ENCODE data around the gene COL10A1.

The COL10A1 gene

GRCh38 chr6:116105247-116105646 lies 20.7 kb downstream of the COL10A1 start (continued):
- TF ChIP-seq KLF1 (tag by site-specific recombination; IDR thresholded peaks at IDR 0.05) (no peak), ZNF830 (tag by site-specific recombination; IDR thresholded peaks at IDR 0.05; ENCODE audit: low read depth) (no peak), GLIS1 (tag by site-specific recombination; IDR thresholded peaks at IDR 0.05) (no peak), TCF7L2 (IDR thresholded peaks at IDR 0.05; ENCODE audit: borderline replicate concordance, low read depth, low read length) (no peak), ZNF202 (tag by site-specific recombination; IDR thresholded peaks at IDR 0.05; ENCODE audit: borderline replicate concordance) (no peak)

GRCh38 chr6:116104636-116105035 lies 21.3 kb downstream of the COL10A1 start:
- TF ChIP-seq ZNF248 (tag by site-specific recombination; IDR thresholded peaks at IDR 0.05): no peak
- TF ChIP-seq ZNF654 (tag by site-specific recombination; IDR thresholded peaks at IDR 0.05; ENCODE audit: low read depth): no peak
- TF ChIP-seq ZNF645 (tag by site-specific recombination; IDR thresholded peaks at IDR 0.05): no peak
- TF ChIP-seq ZNF473 (tag by site-specific recombination; IDR thresholded peaks at IDR 0.05): no peak
- no peak for TF ChIP-seq ZNF677 (tag by site-specific recombination; IDR thresholded peaks at IDR 0.05)
- no peak for TF ChIP-seq ZNF274 (IDR thresholded peaks at IDR 0.05; ENCODE audit: low read length)
- no peak for TF ChIP-seq ZNF274 (tag by site-specific recombination; IDR thresholded peaks at IDR 0.05; ENCODE audit: borderline replicate concordance)
- no peak for TF ChIP-seq ZNF521 (tag by site-specific recombination; IDR thresholded peaks at IDR 0.05)
- TF ChIP-seq ZNF658 (tag by site-specific recombination; IDR thresholded peaks at IDR 0.05): no peak
- TF ChIP-seq GLI4 (tag by site-specific recombination; IDR thresholded peaks at IDR 0.05): no peak
- TF ChIP-seq BCL11A (tag by site-specific recombination; IDR thresholded peaks at IDR 0.05; ENCODE audit: low read depth): no peak
- TF ChIP-seq ZNF292 (tag by site-specific recombination; IDR thresholded peaks at IDR 0.05; ENCODE audit: borderline replicate concordance, low read depth): no peak
- no peak for TF ChIP-seq ZBTB1 (tag by site-specific recombination; IDR thresholded peaks at IDR 0.05)
- no peak for TF ChIP-seq ZNF449 (tag by site-specific recombination; IDR thresholded peaks at IDR 0.05)
- no peak for TF ChIP-seq ZNF707 (tag by site-specific recombination; IDR thresholded peaks at IDR 0.05)
- no peak for TF ChIP-seq ZNF184 (tag by site-specific recombination; IDR thresholded peaks at IDR 0.05)
- no peak for TF ChIP-seq ZNF670 (tag by site-specific recombination; IDR thresholded peaks at IDR 0.05; ENCODE audit: low read depth)
- TF ChIP-seq ZNF37A (tag by site-specific recombination; IDR thresholded peaks at IDR 0.05): no peak
- no peak for TF ChIP-seq ZNF510 (tag by site-specific recombination; IDR thresholded peaks at IDR 0.05; ENCODE audit: insufficient replicate concordance)
- no peak for TF ChIP-seq ZNF18 (tag by site-specific recombination; IDR thresholded peaks at IDR 0.05)
- TF ChIP-seq ZSCAN23 (tag by site-specific recombination; IDR thresholded peaks at IDR 0.05): no peak
- ChIA-PET CTCF (interaction anchor here (1.0 kb wide), 1 partner anchor 36 kb away, joined by 4 read pairs; no protein-coding TSS in a partner anchor), POLR2A (no interaction called here)
- Histone ChIP-seq H3K4me1 (ENCODE audit: control insufficient read depth, insufficient read depth, low read length) (peaks cover 3% of the 10 kb centered on the region; the same call in 1 of the 2 replicates), H3K4me3 (ENCODE audit: low read depth, low read length) (no peak overlapping the region), H3K36me3 (ENCODE audit: control insufficient read depth in 2 of 2, insufficient read depth in 1 of 2, low read length in 2 of 2) (peaks cover 4 to 21% of the 10 kb centered on the region in 2 experiments; a peak in 1 of 3 replicates), H3K9me3 (ENCODE audit: control insufficient read depth, insufficient read depth, low read depth, low read length) (no peaks in the 10 kb centered on the region), H3K27ac (ENCODE audit: extremely low read depth, low read depth, low read length) (no peak overlapping the region)

All from HEK293 (cell line).